GM18519 (cell line): ENCODE data around the gene DOCK3.
"Not testable (repeated sequence)": the region's sequence is repeated elsewhere in the genome, so short reads cannot be mapped to it uniquely, and the experiment has no call there.

Experiments used
- ATAC-seq: cut with Tn5 transposase; IDR thresholded peaks from one replicate; pipeline ENCODE4 v1.9.1; 2021; ENCODE audit warnings: mild to moderate bottlenecking, moderate library complexity; ENCODE audit not compliant: unreplicated experiment, low FRiP score

The DOCK3 gene

GRCh38 chr3:51052562-51052961, 377.8 kb downstream of the DOCK3 start:
- ATAC-seq, result no peak

DNA sequence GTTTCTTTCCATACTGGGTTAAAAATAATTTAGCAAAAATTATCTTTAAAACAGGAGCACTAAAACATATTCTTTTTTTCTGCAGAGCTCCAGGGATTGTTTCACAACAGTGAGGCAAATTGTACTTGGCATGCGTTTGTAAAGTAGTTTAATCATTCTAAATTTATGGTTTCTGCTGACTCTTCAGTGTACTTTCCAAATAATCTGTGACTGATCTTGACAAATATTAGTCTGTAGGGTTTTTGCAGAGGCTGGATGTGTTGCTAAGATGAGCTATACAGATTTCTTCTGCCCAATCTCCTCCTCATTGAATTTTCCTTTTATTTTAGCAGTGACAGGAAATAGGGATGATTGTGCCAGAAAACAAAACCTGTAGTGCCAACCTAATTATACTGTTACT, 382.4 kb downstream of the DOCK3 start:
- no peak for ATAC-seq

- ATAC-seq, result no peak
Observed at GRCh38 chr3:51063053-51063452, 388.3 kb downstream of the DOCK3 start.

GRCh38 chr3:51075221-51075775, 400.6 kb downstream of the DOCK3 start:
- no peak for ATAC-seq

DNA sequence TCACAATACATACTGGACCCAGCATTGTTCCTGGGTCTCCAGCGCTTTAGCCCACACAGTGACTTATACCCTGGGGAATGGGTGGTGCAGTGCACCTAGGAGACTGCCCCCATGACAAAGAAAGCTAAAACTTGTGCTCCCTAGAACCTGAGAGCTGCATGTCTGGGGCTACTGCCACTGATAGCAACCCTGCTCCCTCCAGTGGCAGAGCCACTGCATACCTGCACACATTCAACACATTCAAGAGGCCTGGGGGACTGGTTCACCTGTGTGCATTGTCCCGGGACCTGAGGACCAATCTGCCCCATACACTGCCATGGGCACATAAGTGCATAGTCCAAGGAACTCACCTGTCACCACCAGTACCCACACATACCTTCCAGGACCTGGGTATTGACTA, 407.6 kb downstream of the DOCK3 start:
- ATAC-seq, result no peak

- ATAC-seq, result no peak
Observed at GRCh38 chr3:51083490-51083889, 408.8 kb downstream of the DOCK3 start.

- not testable (repeated sequence) for ATAC-seq
Observed at GRCh38 chr3:51092141-51092540, 417.4 kb downstream of the DOCK3 start.

DNA sequence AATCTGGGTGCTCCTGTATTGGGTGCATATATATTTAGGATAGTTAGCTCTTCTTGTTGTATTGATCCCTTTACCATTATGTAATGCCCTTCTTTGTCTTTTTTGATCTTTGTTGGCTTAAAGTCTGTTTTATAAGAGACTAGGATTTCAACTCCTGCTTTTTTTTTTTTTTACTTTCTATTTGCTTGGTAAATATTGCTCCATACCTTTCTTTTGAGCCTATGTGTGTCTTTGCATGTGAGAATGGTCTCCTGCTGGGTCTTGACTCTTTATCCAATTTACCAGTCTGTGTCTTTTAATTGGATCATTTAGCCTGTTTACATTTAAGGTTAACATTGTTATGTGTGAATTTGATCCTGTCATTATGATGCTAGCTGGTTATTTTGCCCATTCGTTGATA, 420.1 kb downstream of the DOCK3 start:
- not testable (repeated sequence) for ATAC-seq

DNA sequence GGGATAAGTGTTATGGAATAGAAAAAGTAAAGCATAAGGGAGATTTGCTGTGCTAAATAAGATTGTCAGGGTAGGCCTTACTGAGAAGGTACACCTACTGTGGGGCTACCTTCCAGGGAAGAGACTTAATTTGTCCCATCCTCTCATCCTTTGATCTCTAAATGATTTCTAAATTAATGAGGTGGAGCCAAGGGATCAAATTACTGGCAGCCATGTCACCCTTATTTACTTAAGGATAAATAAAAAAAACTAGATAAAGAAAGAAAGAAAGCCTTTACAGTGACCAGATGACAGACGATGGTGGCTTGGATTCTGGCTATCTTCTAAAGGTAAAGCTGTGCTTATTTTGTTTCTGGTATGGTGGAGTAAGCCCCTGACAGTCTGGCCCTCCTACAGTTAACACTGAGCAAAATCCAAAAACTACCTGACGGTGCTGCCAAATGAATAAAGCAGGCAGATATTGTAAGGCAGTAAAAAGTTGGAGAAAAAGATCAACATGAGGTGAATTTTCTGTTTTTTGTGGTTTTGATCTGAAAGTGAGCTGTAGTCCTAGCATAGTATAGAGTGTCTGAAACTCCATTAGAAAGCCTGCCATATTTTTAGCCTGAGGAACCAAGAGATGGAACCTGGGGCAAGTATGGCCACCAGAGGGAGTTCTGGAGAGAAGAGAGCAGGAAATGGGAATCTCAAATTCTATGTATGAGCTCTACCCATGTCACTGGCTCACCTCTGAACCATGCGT, 425.2 kb downstream of the DOCK3 start:
- ATAC-seq, result no peak

GRCh38 chr3:51100536-51100851, 425.8 kb downstream of the DOCK3 start:
- no peak for ATAC-seq

DNA sequence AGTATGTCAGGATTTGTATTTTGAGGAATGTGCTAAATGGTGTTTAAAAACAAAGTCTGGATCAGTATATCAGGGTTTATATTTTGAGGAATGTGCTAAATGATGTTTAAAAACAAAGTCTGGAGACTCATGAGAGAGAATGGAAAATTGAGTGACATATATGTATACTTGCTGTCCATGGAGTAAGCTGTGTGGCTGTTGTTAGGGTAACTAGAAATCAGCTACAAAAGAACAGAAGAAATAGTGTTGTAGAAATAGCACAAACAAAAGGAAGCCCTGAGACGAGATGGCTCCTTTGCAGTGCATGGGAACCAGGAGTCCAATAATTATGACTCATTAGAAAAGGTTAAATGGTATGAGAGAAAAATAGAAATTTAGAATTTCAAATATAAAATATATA, 427.7 kb downstream of the DOCK3 start:
- ATAC-seq, result no peak

DNA sequence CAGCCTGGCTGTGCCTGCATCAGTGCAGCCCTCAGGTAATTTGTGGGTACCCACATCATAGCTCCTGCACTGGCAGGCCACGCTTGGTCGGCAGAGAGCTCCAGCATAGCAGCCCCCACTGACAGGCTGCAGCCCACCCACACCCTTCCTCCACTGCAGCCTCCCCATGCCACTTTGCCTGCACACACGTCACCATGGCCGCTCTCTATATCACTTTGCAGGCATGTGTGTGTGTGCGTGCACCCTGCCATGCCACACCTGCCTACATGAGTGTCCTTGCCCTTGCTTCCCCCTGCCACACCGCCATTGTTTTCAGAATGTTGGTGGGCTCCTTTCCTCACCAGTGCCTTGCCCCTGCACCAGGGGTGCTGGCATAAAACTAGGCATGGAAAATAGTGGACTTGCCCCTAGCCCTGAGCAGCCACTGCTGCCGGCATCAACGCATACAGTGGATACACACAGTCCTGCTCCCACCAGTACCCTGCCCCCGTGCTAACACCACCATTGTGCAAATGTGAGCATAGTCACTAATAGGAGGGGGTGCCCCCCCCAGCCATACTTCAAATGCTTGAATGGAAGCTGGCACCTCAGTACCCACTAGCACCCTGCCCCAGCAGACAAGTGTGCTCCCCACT, 431.6 kb downstream of the DOCK3 start:
- ATAC-seq, result no peak

- no peak for ATAC-seq
Observed at GRCh38 chr3:51110586-51110985, 435.9 kb downstream of the DOCK3 start.

GRCh38 chr3:51122944-51123343, 448.2 kb downstream of the DOCK3 start:
- no peak for ATAC-seq

DNA sequence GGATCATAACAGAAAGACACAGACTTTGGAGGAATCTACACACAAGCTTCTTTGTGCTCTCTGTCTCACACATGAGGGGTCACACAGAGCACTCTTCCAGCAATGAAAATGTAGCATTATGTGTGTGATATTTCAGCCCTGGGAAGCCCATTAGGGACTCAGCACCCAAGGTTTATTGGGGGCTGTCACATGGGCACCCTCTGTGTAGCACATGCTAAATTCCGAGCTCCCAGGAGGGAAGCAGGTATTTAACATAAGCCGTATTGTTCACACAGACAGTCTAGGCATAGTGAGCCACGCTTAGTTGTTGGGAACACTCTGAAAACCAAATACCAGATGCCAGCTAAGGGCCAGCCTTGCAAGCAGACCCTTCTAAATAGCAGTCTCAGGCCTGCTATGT, 448.8 kb downstream of the DOCK3 start:
- ATAC-seq, result no peak

DNA sequence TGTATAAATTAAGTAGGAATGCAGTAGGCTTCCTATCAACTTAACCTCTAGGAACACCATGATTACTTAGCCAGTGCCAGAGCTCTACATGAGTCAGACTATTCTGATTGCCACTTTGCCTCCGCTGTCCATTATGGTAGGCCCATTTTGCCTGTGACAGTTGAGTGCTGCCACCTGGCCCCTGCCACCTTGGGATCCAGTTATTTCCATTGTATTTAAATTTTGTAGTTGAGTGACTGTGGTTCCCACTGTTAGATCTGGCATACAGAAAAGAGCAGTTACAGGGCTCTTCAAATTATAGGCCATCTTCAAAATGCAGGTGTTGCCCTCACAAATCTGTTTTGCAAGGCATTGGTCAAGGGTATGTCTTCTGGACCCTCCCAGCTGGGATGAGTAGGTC, 456.9 kb downstream of the DOCK3 start:
- ATAC-seq, result not testable (repeated sequence)

GRCh38 chr3:51137715-51138114, 463.0 kb downstream of the DOCK3 start:
- ATAC-seq, result no peak

- no peak for ATAC-seq
Observed at GRCh38 chr3:51139616-51140015, 464.9 kb downstream of the DOCK3 start.

DNA sequence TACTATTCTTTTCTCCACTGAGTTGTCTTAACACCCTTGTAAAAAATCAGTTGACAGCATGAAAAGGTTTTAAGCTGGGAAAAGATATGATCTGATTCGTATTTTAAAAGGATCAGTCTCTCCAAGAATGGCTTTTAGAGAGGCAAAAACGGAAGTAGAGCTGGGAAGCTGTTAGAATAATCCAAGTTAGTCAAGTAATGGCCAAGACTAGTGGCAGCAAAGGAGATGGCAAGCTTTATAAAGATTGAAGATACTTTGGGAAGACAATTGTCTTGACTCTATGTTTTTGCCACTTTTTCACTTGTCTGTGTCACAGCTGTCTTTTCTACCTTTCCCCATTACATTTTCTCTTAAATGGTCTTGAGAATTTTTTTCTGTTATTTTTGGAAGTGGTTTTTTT, 466.8 kb downstream of the DOCK3 start:
- no peak for ATAC-seq

DNA sequence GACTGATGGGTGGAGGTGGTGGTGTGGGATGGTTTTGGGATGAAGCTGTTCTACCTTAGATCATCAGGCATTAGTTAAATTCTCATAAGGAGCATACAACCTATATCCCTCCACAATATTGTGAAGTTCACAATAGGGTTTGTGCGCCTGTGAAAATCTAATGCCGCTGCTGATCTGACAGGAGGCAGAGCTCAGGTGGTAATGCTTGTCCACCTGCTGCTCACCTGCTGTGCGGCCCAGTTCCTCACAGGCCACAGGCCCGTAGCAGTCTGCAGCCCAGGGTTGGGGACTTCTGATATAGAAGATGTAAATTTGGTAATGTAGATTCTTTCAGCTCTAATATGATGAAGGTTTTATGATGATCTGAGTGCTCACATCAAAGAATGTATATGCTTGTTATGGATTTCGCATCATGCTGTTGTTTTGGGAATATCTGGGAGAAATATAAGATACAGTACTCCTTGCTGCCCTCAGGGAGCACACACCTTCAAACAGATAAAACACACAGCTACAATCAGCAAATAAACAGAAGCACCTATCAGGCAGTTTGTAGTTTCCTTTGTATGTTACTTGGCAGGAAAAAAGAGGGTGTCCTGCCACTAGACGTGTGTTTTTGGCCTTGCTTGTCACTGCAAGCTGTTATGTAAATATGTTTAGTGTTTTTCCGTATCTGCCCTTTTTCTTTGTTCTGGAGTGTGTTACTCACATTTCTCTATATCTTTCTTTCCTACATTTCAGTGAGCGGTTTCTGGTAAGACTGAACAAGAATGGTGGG, 471.3 kb downstream of the DOCK3 start:
- ATAC-seq, result no peak

- no peak for ATAC-seq
Observed at GRCh38 chr3:51146781-51147180, 472.1 kb downstream of the DOCK3 start.
